ENCODE results near the gene TM9SF2.

TM9SF2 gene

DNA sequence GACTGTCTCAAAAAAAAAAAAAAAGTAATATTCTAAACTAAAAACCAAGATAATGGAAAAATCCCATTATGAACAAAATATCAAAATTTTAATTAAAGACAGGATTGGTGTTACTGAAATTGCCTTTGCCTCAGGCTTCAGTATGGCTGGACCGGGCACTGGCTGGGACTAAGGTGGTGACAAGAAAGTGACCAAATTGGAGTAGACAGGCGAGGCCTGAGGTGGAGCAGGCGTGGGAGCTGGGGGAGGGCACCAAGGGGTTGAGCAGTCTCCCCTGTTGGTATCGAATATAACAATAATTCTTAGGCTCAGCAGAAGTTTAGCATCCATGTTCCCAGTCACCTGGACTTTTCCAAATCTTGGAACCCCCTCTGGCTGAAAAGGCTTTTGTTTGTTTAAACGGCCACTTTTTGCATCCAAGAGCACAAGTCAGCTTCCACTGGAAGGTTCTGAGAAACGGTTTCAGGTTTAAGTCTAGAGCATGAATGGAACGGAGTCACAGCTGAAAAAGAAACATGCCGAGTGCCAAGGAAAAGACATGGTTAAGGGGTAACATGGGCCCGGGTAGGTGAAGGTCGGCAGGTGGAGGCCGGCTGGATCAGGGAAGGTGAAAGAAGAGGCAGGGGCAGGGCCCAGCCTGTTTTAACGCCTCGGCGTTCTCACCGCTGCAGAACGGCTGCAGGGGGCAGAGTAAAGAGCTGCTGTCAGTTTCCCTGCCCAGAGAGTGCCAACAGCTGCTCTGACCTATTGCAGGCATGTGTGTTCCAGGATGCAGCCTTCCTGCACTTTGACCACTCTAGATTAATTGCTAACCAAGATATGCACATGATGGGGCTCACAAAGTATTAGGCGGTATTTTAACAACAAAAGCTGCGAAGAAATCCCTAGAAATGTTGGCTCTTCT is 104.4 kb downstream of the TM9SF2 start:
- no peak for DNase-seq (ENCODE audit: low read depth)
- TF ChIP-seq, protein P1, sequence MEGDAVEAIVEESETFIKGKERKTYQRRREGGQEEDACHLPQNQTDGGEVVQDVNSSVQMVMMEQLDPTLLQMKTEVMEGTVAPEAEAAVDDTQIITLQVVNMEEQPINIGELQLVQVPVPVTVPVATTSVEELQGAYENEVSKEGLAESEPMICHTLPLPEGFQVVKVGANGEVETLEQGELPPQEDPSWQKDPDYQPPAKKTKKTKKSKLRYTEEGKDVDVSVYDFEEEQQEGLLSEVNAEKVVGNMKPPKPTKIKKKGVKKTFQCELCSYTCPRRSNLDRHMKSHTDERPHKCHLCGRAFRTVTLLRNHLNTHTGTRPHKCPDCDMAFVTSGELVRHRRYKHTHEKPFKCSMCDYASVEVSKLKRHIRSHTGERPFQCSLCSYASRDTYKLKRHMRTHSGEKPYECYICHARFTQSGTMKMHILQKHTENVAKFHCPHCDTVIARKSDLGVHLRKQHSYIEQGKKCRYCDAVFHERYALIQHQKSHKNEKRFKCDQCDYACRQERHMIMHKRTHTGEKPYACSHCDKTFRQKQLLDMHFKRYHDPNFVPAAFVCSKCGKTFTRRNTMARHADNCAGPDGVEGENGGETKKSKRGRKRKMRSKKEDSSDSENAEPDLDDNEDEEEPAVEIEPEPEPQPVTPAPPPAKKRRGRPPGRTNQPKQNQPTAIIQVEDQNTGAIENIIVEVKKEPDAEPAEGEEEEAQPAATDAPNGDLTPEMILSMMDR (IDR thresholded peaks at IDR 0.05; ENCODE audit: control insufficient read depth, extremely low read depth, insufficient read depth): no peak
- peak overlapping the region; percentile 40 for H3K4me3 ChIP-seq (ENCODE audit: low read depth, low read length)

DNA sequence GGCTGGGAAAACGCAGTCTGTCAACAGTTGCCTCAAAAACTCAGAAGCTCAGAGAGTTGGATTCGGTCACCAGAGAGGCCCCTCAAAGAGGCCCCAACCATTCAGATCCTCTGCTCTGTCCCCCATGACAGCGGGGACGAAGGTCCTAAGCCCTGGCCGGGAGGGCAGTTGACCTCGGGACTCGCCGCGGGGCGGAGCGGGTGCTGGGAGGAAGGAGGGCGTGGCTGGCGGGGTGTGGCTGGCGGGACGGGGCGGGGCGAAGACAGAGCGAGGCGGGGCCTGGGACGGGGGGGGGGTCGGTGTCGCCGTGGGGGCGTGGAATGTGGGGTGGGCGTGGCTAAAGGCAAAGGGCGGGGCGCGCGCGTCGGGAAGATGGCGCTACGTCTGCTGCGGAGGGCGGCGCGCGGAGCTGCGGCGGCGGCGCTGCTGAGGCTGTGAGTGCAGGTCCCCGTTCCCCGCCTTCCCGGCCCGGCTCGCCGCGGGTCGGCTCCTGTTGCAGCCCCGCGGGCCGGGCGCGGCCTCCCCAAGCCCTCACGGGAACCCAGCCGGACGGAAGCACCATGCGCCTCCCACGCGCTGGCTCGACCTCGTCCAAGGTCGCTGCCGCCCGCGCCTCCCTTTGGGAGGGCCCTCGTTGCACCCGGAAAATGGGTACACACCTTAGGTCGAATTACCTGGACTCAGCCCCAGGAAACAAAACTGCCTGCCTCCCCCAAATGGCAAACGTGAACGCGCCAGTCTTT is 105.2 kb downstream of the TM9SF2 start, which contains the start of gene CLYBL:
Gene CLYBL (plus strand): TSS at position 367 of the 743 bp plus-strand sequence.
- TF ChIP-seq, protein P1 (IDR thresholded peaks at IDR 0.05; ENCODE audit: control insufficient read depth, extremely low read depth, insufficient read depth): peak; percentile 31
- DNase-seq (ENCODE audit: low read depth): no peak
- H3K4me3 ChIP-seq (ENCODE audit: low read depth, low read length): peak within 1 kb of the TSS; percentile 57

DNA sequence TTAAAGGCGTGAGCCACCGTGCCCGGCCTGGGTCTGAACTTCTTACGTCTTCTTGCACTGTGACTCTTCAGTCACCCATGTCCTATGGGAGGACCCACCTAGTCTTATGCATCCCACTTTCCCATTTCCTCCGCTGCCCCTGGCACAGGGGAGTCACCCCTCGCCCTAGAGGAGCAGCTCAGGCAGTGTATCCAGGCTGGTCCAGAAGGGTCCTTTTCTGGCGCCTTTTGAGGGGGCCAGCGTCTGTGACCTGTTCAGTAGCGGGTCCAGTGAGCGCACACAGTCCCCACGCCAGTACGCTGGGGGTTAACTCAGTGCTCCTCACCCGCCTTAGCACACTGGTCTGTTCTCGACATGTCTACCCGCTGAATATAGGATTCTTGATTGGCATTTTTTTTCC is 107.1 kb downstream of the TM9SF2 start:
- no peak overlapping the region for H3K4me3 ChIP-seq (ENCODE audit: low read depth, low read length)

GRCh38 chr13:99610702-99611289 is 109.5 kb downstream of the TM9SF2 start:
- TF ChIP-seq, protein P1 (IDR thresholded peaks at IDR 0.05; ENCODE audit: control insufficient read depth, extremely low read depth, insufficient read depth): no peak
- H3K4me3 ChIP-seq (ENCODE audit: low read depth, low read length): no peak overlapping the region
- no peak for DNase-seq (ENCODE audit: low read depth)

More for the DNA sequence above, 107.1 kb downstream of the TM9SF2 start:
- TF ChIP-seq, protein P1 (IDR thresholded peaks at IDR 0.05; ENCODE audit: control insufficient read depth, extremely low read depth, insufficient read depth): no peak
- DNase-seq (ENCODE audit: low read depth): no peak
